ENCODE data around the gene EVC.
"Not testable (repeated sequence)": the region's sequence is repeated elsewhere in the genome, so short reads cannot be mapped to it uniquely, and the experiment has no call there.

EVC gene

DNA sequence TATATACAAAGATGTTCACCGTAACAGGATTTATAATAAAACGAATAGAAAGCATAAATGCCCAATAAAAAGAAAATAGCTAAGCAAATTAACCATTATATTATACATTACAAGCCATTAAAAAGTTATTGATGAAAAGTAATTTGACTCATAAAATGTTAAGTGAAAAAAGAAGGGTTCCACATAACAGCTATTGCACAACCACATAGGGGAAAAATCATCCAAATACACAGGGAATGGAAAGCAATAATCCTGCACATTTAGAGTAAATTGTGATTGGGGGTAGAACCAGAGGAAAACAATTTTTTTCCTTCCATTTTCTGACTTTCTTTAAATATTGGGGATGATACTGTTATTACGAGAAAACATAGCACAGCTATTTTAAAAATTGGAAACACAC is 143.9 kb downstream of the EVC start:
- DNase-seq, result no peak

DNA sequence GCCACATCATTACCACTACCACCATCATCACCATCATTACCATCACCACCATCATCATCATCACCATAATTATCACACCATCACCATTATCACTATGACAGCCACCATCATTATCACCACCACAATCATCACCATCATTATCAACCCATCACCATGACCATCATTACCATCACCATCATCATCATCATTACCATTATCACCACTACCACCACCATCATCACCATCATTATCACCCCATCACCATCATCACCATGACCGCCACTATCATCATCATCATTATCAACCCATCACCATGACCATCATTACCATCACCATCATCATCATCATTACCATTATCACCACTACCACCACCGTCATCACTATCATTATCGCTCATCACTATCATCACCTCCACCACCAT is 145.4 kb downstream of the EVC start:
- not testable (repeated sequence) for DNase-seq

DNA sequence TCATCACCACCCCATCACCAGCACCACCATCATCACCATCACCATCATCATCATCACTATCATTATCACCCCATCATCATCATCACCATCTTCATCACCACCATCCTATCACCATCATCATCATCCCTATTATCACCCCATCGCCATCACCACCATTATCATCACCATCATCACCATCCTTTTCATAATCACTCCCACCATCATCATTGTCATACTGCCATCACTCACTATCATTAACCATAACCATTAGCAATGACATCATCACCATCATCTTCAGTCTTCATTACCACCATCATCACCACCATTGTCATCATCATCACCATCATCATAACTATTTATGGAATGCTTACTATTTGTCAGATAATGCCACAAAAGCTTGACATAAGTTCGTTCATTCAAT is 146.2 kb downstream of the EVC start:
- no peak for DNase-seq

DNA sequence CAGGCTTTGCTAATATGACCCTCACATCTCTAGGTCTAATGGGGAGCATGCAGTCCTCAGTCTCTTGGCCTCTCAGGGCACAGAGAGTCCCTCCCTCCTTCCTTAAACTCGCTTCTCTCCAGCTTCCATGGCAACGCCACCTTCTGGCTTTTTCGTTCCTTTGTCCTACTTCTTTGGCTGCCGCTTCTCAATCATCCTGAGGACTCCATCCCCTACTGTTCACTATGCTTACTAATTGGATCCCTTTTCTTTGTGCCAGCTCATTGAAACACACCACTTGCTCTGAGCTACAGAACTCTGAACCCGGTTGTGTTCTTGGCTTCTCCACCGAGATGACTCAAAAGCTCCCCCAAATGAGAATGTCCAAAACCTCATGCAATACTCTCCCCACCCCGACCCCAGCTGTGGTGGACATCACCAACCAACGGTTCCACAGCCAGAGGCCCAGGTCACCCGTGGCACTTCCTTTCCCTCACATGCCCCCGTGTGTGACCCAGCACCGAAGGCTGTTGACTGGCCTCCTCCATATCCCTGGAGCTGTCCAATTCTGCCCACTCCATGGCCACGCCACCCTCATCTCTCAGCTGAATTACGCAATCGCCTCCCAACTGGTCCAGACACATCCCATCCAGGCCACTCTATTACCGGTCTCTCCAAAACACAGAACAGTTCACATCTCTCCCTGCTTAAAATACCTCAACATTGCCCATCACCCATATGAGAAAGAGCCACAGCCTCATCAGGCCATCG is 147.2 kb downstream of the EVC start:
- DNase-seq, result no peak

DNA sequence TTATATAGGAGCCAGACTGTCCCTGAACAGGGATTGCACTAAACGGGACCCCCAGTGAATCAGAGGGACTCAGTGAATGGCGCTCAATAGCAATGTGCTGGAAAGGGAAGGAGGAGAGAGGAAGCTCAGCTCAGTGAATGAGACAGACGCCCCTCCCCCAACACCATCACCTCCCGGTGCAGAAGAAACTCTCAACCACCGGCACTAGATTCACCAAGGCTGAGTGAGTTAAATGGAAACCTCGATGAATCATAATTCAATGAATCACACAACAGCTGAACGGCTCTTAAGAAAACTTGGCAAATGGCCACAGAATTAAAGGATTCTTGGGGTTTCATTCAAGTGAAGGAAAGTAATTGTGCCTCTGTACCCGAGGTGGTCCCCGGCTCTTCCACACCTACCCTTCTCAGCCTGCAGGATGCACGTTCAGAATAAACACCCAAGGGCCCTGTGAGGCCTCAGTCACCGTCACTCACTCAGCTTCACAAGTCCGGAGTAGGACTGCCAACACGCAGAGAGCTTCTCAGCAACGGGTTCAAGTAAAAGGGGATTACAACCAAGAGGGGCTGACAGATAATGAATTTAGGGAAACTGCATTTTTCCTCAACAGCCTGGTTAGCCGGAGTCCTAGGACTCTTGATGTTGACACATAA is 152.6 kb downstream of the EVC start:
- DNase-seq, result peak; percentile 54 to 70

Data from stimulated activated CD4-positive, alpha-beta T cell treated with anti-CD3 and anti-CD28 coated beads, Interleukin-2, amount 100 ng/mL, for 24 hours (primary cell).